Nephron progenitor cell (in vitro differentiated cells): ENCODE results near the gene KDM6A.
"Not testable (repeated sequence)": the region's sequence is repeated elsewhere in the genome, so short reads cannot be mapped to it uniquely, and the experiment has no call there.

ENCODE experiments used
- DNase-seq: peaks from one replicate; pipeline ENCODE4 v3.0.0; 2021
- H3K27ac Mint-ChIP-seq: 2 replicates; pipeline ENCODE4 v1.8.0; 2021; ENCODE audit warnings: mild to moderate bottlenecking, moderate library complexity, mixed read lengths
- H3K27me3 Mint-ChIP-seq: 2 replicates; pipeline ENCODE4 v1.8.0; 2021; ENCODE audit warnings: mild to moderate bottlenecking, low read depth, mixed read lengths; ENCODE audit not compliant: poor library complexity
- H3K36me3 Mint-ChIP-seq: 2 replicates; pipeline ENCODE4 v1.8.0; 2021; ENCODE audit warnings: low read depth, mixed read lengths
- H3K4me1 Mint-ChIP-seq: 2 replicates; pipeline ENCODE4 v1.8.0; 2021; ENCODE audit warnings: mixed read lengths
- H3K4me3 Mint-ChIP-seq: 2 replicates; pipeline ENCODE4 v1.8.0; 2021; ENCODE audit warnings: mild to moderate bottlenecking, moderate library complexity, mixed read lengths
- H3K9me3 Mint-ChIP-seq: 2 replicates; pipeline ENCODE4 v1.8.0; 2021; ENCODE audit warnings: mild to moderate bottlenecking, moderate library complexity, mixed read lengths
- TF ChIP-seq, protein P1 (sequence below): fragments of 200-600 bp; sonication (generic); IDR thresholded peaks from 2 replicates; pipeline ENCODE4 v1.5.0; 2021; ENCODE audit warnings: antibody characterized with exemption

The KDM6A gene

DNA sequence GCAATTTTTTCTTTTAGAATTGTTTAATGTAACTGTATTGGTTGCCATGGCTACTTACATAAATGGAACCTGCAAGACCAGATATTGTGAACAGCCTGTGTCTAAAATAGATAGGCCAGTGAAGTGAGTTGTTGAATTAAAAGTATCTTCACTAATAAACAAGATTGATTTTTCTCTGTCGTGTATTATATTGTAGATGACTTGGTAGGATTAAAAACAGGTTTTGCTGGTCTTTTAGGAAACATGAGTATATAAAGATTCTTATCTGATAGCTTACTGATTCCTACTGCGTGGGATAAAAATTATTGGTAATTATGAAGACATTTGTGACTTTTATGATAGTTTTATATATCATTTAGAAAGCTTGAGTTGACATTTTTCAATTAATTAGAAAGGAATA is 162.1 kb downstream of the KDM6A start:
- TF ChIP-seq, protein P1, sequence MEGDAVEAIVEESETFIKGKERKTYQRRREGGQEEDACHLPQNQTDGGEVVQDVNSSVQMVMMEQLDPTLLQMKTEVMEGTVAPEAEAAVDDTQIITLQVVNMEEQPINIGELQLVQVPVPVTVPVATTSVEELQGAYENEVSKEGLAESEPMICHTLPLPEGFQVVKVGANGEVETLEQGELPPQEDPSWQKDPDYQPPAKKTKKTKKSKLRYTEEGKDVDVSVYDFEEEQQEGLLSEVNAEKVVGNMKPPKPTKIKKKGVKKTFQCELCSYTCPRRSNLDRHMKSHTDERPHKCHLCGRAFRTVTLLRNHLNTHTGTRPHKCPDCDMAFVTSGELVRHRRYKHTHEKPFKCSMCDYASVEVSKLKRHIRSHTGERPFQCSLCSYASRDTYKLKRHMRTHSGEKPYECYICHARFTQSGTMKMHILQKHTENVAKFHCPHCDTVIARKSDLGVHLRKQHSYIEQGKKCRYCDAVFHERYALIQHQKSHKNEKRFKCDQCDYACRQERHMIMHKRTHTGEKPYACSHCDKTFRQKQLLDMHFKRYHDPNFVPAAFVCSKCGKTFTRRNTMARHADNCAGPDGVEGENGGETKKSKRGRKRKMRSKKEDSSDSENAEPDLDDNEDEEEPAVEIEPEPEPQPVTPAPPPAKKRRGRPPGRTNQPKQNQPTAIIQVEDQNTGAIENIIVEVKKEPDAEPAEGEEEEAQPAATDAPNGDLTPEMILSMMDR: no peak
- DNase-seq: no peak
- H3K9me3 Mint-ChIP-seq: peaks cover 50% of the 10 kb centered on the region
- no peak overlapping the region for H3K4me3 Mint-ChIP-seq
- H3K4me1 Mint-ChIP-seq: no peaks in the 10 kb centered on the region
- H3K27me3 Mint-ChIP-seq: no peaks in the 10 kb centered on the region
- peaks cover 38% of the 10 kb centered on the region for H3K36me3 Mint-ChIP-seq
- H3K27ac Mint-ChIP-seq: no peak overlapping the region

DNA sequence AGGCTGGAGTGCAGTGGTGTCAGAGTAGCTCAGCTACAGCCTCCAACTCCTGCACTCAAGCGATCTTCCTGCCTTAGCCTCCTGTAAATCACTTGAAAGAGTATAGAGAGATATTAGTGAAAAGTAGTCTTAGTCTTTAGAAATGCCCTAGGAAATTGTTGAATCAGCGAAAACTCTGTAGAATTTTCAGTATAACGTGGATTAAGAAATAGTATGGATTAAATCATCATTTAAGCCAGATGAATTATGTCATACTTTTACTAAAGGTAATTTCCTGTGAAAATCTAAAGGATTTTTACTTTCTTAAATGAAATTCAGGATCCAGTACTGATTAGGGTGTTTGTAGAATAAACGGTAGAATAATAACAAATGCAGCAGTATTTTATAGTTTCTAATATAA is 163.2 kb downstream of the KDM6A start:
- peaks cover 45% of the 10 kb centered on the region for H3K9me3 Mint-ChIP-seq
- H3K36me3 Mint-ChIP-seq: peaks cover 38% of the 10 kb centered on the region
- H3K27ac Mint-ChIP-seq: no peak overlapping the region
- no peaks in the 10 kb centered on the region for H3K27me3 Mint-ChIP-seq
- TF ChIP-seq, protein P1: no peak
- no peak overlapping the region for H3K4me3 Mint-ChIP-seq
- no peak for DNase-seq
- no peaks in the 10 kb centered on the region for H3K4me1 Mint-ChIP-seq

DNA sequence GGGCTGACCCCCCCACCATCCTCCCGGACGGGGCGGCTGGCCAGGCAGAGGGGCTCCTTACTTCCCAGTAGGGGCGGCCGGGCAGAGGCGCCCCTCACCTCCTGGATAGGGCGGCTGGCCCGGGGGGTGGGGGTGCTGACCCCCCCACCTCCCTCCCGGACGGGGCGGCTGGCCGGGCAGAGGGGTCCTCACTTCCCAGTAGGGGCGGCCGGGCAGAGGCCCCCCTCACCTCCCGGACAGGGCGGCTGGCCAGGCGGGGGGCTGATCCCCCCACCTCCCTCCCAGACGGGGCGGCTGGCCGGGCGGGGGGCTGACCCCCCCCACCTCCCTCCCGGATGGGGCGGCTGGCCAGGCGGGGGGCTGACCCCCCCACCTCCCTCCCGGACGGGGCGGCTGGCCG is 167.1 kb downstream of the KDM6A start:
- H3K4me3 Mint-ChIP-seq, H3K27ac Mint-ChIP-seq, H3K4me1 Mint-ChIP-seq, H3K27me3 Mint-ChIP-seq, DNase-seq: not testable (repeated sequence)
- Mint-ChIP-seq H3K9me3 (peaks cover 58% of the 10 kb centered on the region), H3K36me3 (peaks cover 49% of the 10 kb centered on the region)

DNA sequence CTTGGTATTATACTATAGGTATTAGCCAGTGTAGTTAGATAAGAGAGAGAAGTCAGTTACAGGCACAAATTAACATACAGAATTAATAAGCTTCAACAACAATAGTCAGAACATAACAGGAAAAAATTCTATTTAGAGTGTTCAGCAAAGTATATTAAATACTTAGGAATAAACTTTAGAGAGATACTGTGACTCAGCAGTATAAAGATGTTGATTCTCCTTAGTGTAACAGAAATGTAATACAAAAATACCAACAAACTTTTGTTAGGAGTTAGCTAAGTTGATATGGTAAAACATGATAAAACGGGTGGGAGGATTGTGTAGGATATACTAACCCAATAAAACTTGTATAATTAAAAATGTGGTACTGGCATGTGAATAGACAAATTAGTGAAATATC is 173.4 kb downstream of the KDM6A start:
- Mint-ChIP-seq H3K4me3 (no peak overlapping the region), H3K9me3 (peaks cover 59% of the 10 kb centered on the region), H3K27me3 (no peaks in the 10 kb centered on the region), H3K4me1 (no peaks in the 10 kb centered on the region), H3K27ac (no peak overlapping the region), H3K36me3 (peaks cover 43% of the 10 kb centered on the region)
- DNase-seq: no peak
- TF ChIP-seq, protein P1: no peak

DNA sequence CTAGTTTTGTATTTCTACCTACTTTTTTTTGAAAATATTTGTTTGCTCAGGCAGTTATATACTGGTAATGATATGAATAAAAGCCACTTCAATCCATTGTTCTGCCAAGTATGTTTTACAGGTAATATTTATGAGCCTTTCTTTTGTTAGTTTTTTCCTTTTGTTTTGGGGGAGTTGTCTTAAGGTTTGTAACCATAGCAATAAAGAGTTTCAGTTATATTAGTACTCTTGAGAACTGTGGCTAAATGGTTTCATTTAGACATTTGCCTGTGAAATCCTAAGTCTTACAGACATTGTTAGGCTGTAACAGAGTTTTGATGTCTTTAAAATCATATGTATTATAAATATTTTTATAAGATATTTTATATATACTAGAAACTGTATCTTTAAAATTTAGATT is 177.6 kb downstream of the KDM6A start:
- Mint-ChIP-seq H3K27ac (no peak overlapping the region), H3K9me3 (peaks cover 39% of the 10 kb centered on the region), H3K4me3 (no peak overlapping the region), H3K4me1 (no peaks in the 10 kb centered on the region), H3K27me3 (no peaks in the 10 kb centered on the region), H3K36me3 (peaks cover 38% of the 10 kb centered on the region)
- DNase-seq: no peak
- TF ChIP-seq, protein P1: no peak

DNA sequence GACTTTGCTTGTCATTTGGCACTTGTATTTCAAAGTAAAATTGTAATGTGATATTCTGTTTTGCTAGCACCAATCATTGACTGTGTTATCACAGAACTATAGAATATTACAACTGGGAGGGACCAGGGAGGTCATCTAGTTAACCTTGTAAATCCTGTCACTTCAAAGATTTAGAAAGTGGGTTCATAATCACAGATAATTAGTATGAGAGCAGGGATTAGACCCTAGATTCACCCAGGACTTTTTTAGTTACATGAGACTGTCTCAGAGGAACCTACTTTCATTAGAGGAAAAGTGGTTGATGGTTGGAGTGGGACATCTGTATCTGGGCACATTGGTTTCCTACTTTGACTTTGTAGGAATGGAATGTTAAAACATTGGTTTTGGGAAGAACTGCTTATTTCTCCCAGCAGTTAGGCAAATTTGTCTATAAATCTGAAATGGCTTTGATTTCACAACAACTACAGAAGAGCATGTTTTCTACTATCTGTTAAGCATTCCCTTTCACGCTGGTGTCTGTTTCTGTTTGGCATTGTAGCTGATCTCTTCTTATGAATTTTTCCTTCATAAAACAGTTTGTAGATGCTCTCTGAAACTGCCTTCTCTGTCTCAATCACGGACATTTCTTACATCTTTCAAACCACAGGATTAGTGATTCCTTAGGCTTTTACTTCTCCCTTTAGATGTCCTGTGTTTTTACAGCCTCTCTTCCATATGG is 183.6 kb downstream of the KDM6A start:
- H3K4me3 Mint-ChIP-seq: no peak overlapping the region
- TF ChIP-seq, protein P1: no peak
- H3K36me3 Mint-ChIP-seq: peaks cover 12% of the 10 kb centered on the region
- no peaks in the 10 kb centered on the region for H3K4me1 Mint-ChIP-seq
- no peaks in the 10 kb centered on the region for H3K27me3 Mint-ChIP-seq
- DNase-seq: no peak
- peaks cover 6% of the 10 kb centered on the region for H3K9me3 Mint-ChIP-seq
- H3K27ac Mint-ChIP-seq: peak overlapping the region; percentile 54

DNA sequence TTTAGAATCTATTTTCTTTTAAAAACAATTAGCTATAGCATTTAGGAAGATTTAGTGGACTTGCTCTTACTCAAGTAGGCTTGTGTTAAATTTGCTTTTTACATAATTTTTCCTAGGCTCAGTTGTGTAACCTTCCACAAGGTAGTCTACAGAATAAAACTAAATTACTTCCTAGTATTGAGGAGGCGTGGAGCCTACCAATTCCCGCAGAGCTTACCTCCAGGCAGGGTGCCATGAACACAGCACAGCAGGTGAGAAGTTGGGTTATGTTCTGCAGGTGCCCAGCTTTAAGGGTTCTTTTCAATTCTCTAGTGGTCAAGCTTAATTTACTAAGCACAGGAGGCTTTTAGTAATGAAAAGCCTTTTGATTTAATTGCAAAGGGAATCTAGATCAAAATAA is 186.9 kb downstream of the KDM6A start:
- not testable (repeated sequence) for H3K9me3 Mint-ChIP-seq, DNase-seq, H3K4me1 Mint-ChIP-seq, H3K27me3 Mint-ChIP-seq, H3K27ac Mint-ChIP-seq, H3K4me3 Mint-ChIP-seq
- peaks cover 21% of the 10 kb centered on the region for H3K36me3 Mint-ChIP-seq
